ENCODE results near the gene KCNK6. TPM values are rescaled to one million over a fixed set of nuclear protein-coding genes. Genes with fewer than 3 reads are reported as not detected.

KCNK6 gene
- total and polyA plus RNA-seq, 8 donors, result 4.3 to 12.4 (median 5.2) TPM

- TF ChIP-seq CTCF (IDR thresholded peaks at IDR 0.05), result no peak
- intact Hi-C loops (cut with DNase I), result no loop called here
- Histone ChIP-seq H3K27ac (no peak overlapping the region), H3K9me3 (no peaks in the 10 kb centered on the region), H3K4me1 (peaks cover 3 to 12% of the 10 kb centered on the region in 2 donors), H3K27me3 (no peaks in the 10 kb centered on the region), H3K4me3 (no peak overlapping the region), H3K36me3 (no peaks in the 10 kb centered on the region)
- ATAC-seq (no peak), DNase-seq (no peak)
Measured at GRCh38 chr19:38340927-38341326, 21.3 kb downstream of the KCNK6 start.

- Histone ChIP-seq H3K36me3 (no peaks in the 10 kb centered on the region), H3K4me3 (no peak overlapping the region), H3K27me3 (peaks cover 0 to 9% of the 10 kb centered on the region in 2 donors), H3K9me3 (no peaks in the 10 kb centered on the region), H3K27ac (no peak overlapping the region), H3K4me1 (no peaks in the 10 kb centered on the region)
- DNase-seq (no peak), ATAC-seq (no peak)
- TF ChIP-seq CTCF (IDR thresholded peaks at IDR 0.05), result no peak
- intact Hi-C loops (cut with DNase I), result no loop called here
Measured at GRCh38 chr19:38346837-38347236, 27.2 kb downstream of the KCNK6 start.

GRCh38 chr19:38350883-38351282 is 31.2 kb downstream of the KCNK6 start:
- no peak for TF ChIP-seq CTCF (IDR thresholded peaks at IDR 0.05)
- no peaks in the 10 kb centered on the region for H3K36me3 ChIP-seq
- no peaks in the 10 kb centered on the region for H3K9me3 ChIP-seq
- no peak overlapping the region for H3K27ac ChIP-seq
- no peak for ATAC-seq
- peaks cover 0 to 50% of the 10 kb centered on the region in 2 donors for H3K27me3 ChIP-seq
- H3K4me3 ChIP-seq, result no peak overlapping the region
- no peaks in the 10 kb centered on the region for H3K4me1 ChIP-seq
- intact Hi-C loops (cut with DNase I), result no loop called here
- DNase-seq, result no peak

- no peak overlapping the region for H3K4me3 ChIP-seq
- TF ChIP-seq CTCF (IDR thresholded peaks at IDR 0.05), result no peak
- intact Hi-C loops (cut with DNase I), result no loop called here
- no peak for ATAC-seq
- H3K4me1 ChIP-seq, result no peaks in the 10 kb centered on the region
- H3K27ac ChIP-seq, result no peak overlapping the region
- no peaks in the 10 kb centered on the region for H3K9me3 ChIP-seq
- no peak for DNase-seq
- H3K36me3 ChIP-seq, result no peaks in the 10 kb centered on the region
- H3K27me3 ChIP-seq, result peaks cover 0 to 60% of the 10 kb centered on the region in 2 donors
Measured at GRCh38 chr19:38351865-38352395, 32.3 kb downstream of the KCNK6 start.

GRCh38 chr19:38352611-38353010 is 33.0 kb downstream of the KCNK6 start:
- no peak overlapping the region for H3K27ac ChIP-seq
- no peaks in the 10 kb centered on the region for H3K36me3 ChIP-seq
- no peaks in the 10 kb centered on the region for H3K4me1 ChIP-seq
- intact Hi-C loops (cut with DNase I), result no loop called here
- H3K27me3 ChIP-seq, result peaks cover 0 to 67% of the 10 kb centered on the region in 2 donors
- no peak for ATAC-seq
- TF ChIP-seq CTCF (IDR thresholded peaks at IDR 0.05), result no peak
- H3K4me3 ChIP-seq, result no peak overlapping the region
- no peak for DNase-seq
- no peaks in the 10 kb centered on the region for H3K9me3 ChIP-seq
